Activated CD4-positive, alpha-beta memory T cell treated with anti-CD3 and anti-CD28 coated beads, Interleukin-2, amount 10 ng/mL, durations not matched to agents 7 days and 5 days (primary cell): ENCODE measurements around the gene BLZF1. TPM values are rescaled to one million over a fixed set of nuclear protein-coding genes. Genes with fewer than 3 reads are reported as not detected.
A peak's percentile ranks its signal among the peaks of the same experiment; 100 is the strongest.
"Not testable (repeated sequence)": the region's sequence is repeated elsewhere in the genome, so short reads cannot be mapped to it uniquely, and the experiment has no call there.

Source experiments
- CTCF ChIA-PET: fragments of 350-600 bp; sonication (Branson Sonifier 250); formaldehyde crosslinking; loops from one replicate; lab custom pipeline; 2021; ENCODE audit warnings: antibody characterized with exemption, inconsistent platforms; lab: Charles Lee
- POLR2A ChIA-PET: fragments of 350-600 bp; sonication (Branson Sonifier 250); formaldehyde crosslinking; loops from one replicate; lab custom pipeline; 2021; ENCODE audit warnings: antibody characterized with exemption; lab: Charles Lee
- DNase-seq: peaks from one replicate; pipeline ENCODE4 v3.0.0-alpha.2; 2020
- H3K27ac Mint-ChIP-seq: one replicate; pipeline ENCODE4 v1.8.0; 2021; ENCODE audit warnings: mild to moderate bottlenecking, mixed read lengths
- H3K27me3 Mint-ChIP-seq: one replicate; pipeline ENCODE4 v1.8.0; 2021; ENCODE audit warnings: mixed read lengths
- H3K36me3 Mint-ChIP-seq: one replicate; pipeline ENCODE4 v1.8.0; 2021; ENCODE audit warnings: low read depth, mixed read lengths
- H3K4me1 Mint-ChIP-seq: one replicate; pipeline ENCODE4 v1.8.0; 2021; ENCODE audit warnings: mixed read lengths
- H3K4me3 Mint-ChIP-seq: one replicate; pipeline ENCODE4 v1.8.0; 2021; ENCODE audit warnings: mild to moderate bottlenecking, mixed read lengths
- H3K9me3 Mint-ChIP-seq: one replicate; pipeline ENCODE4 v1.8.0; 2021; ENCODE audit warnings: mixed read lengths
- total RNA-seq, 2 experiments: library from RNA; stranded (reverse); gene quantifications; one replicate each; pipeline ENCODE4 v1.2.3, GENCODE V29; 2021

BLZF1 gene
- total RNA-seq, 2 experiments from 2014 or later = 48.1 to 49.3 TPM

DNA sequence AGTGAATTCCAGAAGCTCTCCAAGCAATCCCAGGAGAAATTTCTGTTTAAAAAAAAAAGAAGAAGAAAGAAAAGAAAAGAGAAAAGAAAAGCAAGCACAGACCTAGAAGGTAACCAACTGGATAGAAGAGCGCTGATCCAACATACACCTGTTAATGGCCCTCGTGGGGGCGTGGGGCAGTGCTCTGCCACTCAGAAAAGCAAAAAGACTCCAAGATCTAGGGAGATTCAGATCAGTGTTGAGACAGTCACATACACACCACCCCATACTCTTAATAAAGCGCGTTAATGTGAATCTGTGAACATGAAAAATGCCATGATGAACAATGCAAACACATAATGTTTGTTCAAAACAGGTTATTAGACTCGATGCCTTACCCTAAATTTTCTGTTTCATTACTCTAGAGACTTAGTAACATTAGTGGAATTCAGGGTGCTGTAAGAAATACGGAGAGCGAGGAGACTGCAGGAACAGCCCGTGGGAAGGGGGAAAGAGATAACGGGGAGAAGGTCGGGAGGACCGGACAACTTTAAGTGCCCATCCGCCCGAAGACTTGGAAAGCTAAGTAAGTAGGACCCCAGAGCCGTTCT lies 804 bp upstream of the BLZF1 start:
- H3K4me3 Mint-ChIP-seq = no peak overlapping the region
- CTCF ChIA-PET = interaction anchor here (1.0 to 1.9 kb wide), 4 partner anchors 181 to 979 kb away, joined by 3 to 7 read pairs (median 4); partner anchors contain the start of gene SCYL3
- H3K9me3 Mint-ChIP-seq = peaks cover 8% of the 10 kb centered on the region
- no peaks in the 10 kb centered on the region for H3K27me3 Mint-ChIP-seq
- no peak for DNase-seq
- POLR2A ChIA-PET = interaction anchor here (1.2 to 2.5 kb wide), 15 partner anchors 10 to 1025 kb away, joined by 3 to 16 read pairs (median 7); partner anchors contain the start of genes CCDC181, METTL18, SCYL3 and SLC19A2
- peaks cover 33% of the 10 kb centered on the region for H3K36me3 Mint-ChIP-seq
- H3K27ac Mint-ChIP-seq = no peak overlapping the region
- H3K4me1 Mint-ChIP-seq = peaks cover 44% of the 10 kb centered on the region

DNA sequence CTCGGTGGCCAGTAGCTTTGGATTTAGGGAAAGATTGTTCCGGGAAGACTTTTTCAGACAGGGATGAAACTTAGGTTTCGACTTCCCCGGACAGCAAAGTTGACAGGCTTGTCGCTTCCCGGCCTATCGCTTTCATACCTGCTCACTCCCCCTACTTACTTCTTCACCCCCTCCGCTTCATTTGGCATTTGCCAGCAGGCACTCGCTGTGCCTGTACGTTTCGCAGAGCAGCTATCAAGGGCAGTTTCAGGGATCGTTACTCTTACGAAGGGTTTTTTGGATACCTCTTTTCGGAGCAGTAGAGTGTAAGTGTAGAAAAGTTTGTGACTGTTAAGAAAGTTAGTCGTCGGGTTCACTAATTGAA lies 393 bp downstream of the BLZF1 start:
- Mint-ChIP-seq H3K9me3 (peaks cover 8% of the 10 kb centered on the region), H3K27ac (no peak overlapping the region), H3K27me3 (no peaks in the 10 kb centered on the region), H3K4me3 (no peak overlapping the region), H3K36me3 (peaks cover 39% of the 10 kb centered on the region), H3K4me1 (peaks cover 40% of the 10 kb centered on the region)
- CTCF ChIA-PET = interaction anchor here (0.7 to 1.9 kb wide), 8 partner anchors 8 to 1133 kb away, joined by 3 to 7 read pairs (median 3); no protein-coding TSS in a partner anchor
- POLR2A ChIA-PET = interaction anchor here (0.5 to 2.5 kb wide), 21 partner anchors 8 to 1026 kb away, joined by 3 to 16 read pairs (median 4); partner anchors contain the start of genes CCDC181, METTL18, SCYL3 and SLC19A2
- peak; percentile 50 for DNase-seq

DNA sequence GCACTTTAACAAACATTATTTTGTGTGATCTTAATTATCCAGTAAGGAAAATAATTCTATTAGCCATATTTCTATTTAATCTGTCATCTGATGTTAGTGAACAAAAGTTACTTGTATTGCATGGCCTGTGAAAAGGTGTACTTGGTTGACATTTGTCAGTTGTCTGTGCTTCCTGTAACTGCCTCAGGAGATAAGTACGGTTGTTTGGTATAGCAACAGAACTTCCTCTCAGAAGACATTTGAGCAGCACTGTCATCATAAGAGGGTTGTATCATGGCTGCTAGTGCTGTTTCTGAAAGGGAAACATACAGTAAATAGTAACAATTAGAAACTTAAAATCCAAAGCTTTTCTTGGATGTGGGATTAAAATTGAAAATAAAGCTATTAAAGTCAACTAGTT lies 3.4 kb downstream of the BLZF1 start:
- Mint-ChIP-seq H3K27me3 (no peaks in the 10 kb centered on the region), H3K36me3 (peaks cover 43% of the 10 kb centered on the region), H3K9me3 (no peaks in the 10 kb centered on the region), H3K27ac (peak overlapping the region; percentile 70), H3K4me3 (peak overlapping the region; percentile 55), H3K4me1 (peaks cover 35% of the 10 kb centered on the region)
- ChIA-PET POLR2A (no interaction called here), CTCF (no interaction called here)
- no peak for DNase-seq

DNA sequence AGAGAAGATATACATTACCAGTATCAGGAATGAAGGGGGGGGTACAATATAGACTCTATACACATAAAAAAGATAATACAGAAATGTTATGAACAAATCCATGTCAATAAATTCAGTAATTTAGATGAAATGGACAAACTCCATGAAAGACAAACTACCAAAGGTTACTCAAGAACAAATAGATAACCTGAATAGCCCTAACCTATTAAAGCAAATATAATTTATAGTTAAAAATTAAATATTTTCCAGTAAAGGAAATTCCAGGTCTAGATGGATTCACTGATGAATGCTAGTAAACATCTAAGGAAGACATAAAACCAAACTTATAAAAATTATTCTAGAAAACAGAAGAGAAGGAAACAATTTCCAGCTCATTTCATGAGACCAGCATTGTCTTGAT lies 13.2 kb downstream of the BLZF1 start:
- no peak for DNase-seq
- peaks cover 3% of the 10 kb centered on the region for H3K4me1 Mint-ChIP-seq
- H3K9me3 Mint-ChIP-seq = no peaks in the 10 kb centered on the region
- no peaks in the 10 kb centered on the region for H3K27me3 Mint-ChIP-seq
- no peak overlapping the region for H3K27ac Mint-ChIP-seq
- CTCF ChIA-PET = no interaction called here
- H3K36me3 Mint-ChIP-seq = peaks cover 51% of the 10 kb centered on the region
- POLR2A ChIA-PET = interaction anchor here (3.6 kb wide), 1 partner anchor 13 kb away, joined by 13 read pairs; the partner anchor contains the start of genes BLZF1 and NME7
- no peak overlapping the region for H3K4me3 Mint-ChIP-seq

GRCh38 chr1:169383449-169383848 lies 15.5 kb downstream of the BLZF1 start:
- H3K4me1 Mint-ChIP-seq = peaks cover 1% of the 10 kb centered on the region
- CTCF ChIA-PET = no interaction called here
- peaks cover 44% of the 10 kb centered on the region for H3K36me3 Mint-ChIP-seq
- H3K27me3 Mint-ChIP-seq = no peaks in the 10 kb centered on the region
- no peak overlapping the region for H3K27ac Mint-ChIP-seq
- POLR2A ChIA-PET = interaction anchor here (2.9 kb wide), 1 partner anchor 15 kb away, joined by 10 read pairs; the partner anchor contains the start of genes BLZF1 and NME7
- DNase-seq = no peak
- H3K4me3 Mint-ChIP-seq = no peak overlapping the region
- no peaks in the 10 kb centered on the region for H3K9me3 Mint-ChIP-seq

GRCh38 chr1:169387399-169387798 lies 19.4 kb downstream of the BLZF1 start:
- Mint-ChIP-seq H3K4me3 (no peak overlapping the region), H3K27ac (no peak overlapping the region), H3K36me3 (peaks cover 50% of the 10 kb centered on the region), H3K4me1 (peaks cover 23% of the 10 kb centered on the region), H3K9me3 (peaks cover 4% of the 10 kb centered on the region), H3K27me3 (no peaks in the 10 kb centered on the region)
- DNase-seq = no peak
- ChIA-PET CTCF (interaction anchor here (0.6 kb wide), 1 partner anchor 41 kb away, joined by 9 read pairs; no protein-coding TSS in a partner anchor), POLR2A (interaction anchor here (1.8 kb wide), 1 partner anchor 19 kb away, joined by 5 read pairs; the partner anchor contains the start of genes BLZF1 and NME7)

DNA sequence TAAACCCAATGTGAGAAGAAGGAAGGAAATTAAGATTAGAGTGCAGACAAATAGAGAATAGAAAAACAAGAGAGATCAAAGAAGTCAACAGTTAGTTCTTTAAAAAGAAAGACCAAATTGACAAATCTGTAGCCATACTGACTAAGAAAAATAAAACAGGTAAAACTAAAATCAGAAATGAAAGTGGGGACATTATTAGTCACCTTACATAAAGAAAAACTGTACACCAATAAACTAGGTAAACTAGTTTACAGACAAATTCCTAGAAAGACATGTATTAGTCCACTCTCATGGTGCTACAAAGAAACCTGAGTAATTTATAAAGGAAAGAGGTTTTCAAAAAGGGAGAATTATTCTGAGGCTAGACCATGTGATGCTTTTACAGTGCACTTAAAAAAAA lies 22.3 kb downstream of the BLZF1 start:
- CTCF ChIA-PET = no interaction called here
- Mint-ChIP-seq H3K36me3 (peaks cover 75% of the 10 kb centered on the region), H3K27me3 (no peaks in the 10 kb centered on the region)

GRCh38 chr1:169392406-169392805 lies 24.4 kb downstream of the BLZF1 start:
- ChIA-PET CTCF (no interaction called here), POLR2A (no interaction called here)
- Mint-ChIP-seq H3K4me1 (peaks cover 23% of the 10 kb centered on the region), H3K9me3 (peaks cover 7% of the 10 kb centered on the region), H3K27ac (no peak overlapping the region), H3K4me3 (no peak overlapping the region), H3K36me3 (peaks cover 85% of the 10 kb centered on the region), H3K27me3 (no peaks in the 10 kb centered on the region)
- no peak for DNase-seq

More for the DNA sequence above, 22.3 kb downstream of the BLZF1 start:
- Mint-ChIP-seq H3K9me3 (peaks cover 4% of the 10 kb centered on the region), H3K4me3 (no peak overlapping the region), H3K4me1 (peaks cover 23% of the 10 kb centered on the region), H3K27ac (peak overlapping the region; percentile 2)
- DNase-seq = no peak
- POLR2A ChIA-PET = interaction anchor here (0.8 kb wide), 1 partner anchor 22 kb away, joined by 3 read pairs; the partner anchor contains the start of genes BLZF1 and NME7

DNA sequence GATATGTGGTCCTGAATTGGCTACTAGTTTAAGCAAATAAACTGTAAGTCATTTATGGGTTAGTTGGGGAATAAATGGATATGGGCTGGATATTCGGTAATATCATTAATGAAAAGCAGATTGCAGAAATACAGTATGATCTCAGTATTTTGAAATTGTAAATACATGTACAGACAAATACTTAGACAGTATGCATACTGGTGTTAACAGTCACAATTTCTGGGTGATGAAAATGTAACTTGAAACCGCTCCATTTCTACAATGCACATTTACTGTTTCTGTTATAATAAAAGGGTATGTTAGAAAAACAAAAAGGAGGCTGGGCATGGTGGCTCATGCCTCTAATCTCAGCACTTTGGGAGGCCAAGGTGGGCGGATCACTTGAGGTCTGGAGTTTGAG lies 28.0 kb downstream of the BLZF1 start:
- ChIA-PET CTCF (no interaction called here), POLR2A (no interaction called here)
- Mint-ChIP-seq H3K4me3 (no peak overlapping the region), H3K36me3 (peaks cover 76% of the 10 kb centered on the region), H3K4me1 (peaks cover 5% of the 10 kb centered on the region), H3K27me3 (no peaks in the 10 kb centered on the region), H3K9me3 (peaks cover 14% of the 10 kb centered on the region), H3K27ac (no peak overlapping the region)
- DNase-seq = no peak

GRCh38 chr1:169402578-169402977 lies 34.6 kb downstream of the BLZF1 start:
- H3K4me1 Mint-ChIP-seq, DNase-seq, H3K27ac Mint-ChIP-seq, POLR2A ChIA-PET, H3K4me3 Mint-ChIP-seq, CTCF ChIA-PET: not testable (repeated sequence)
- peaks cover 42% of the 10 kb centered on the region for H3K36me3 Mint-ChIP-seq
- peaks cover 16% of the 10 kb centered on the region for H3K27me3 Mint-ChIP-seq
- peaks cover 51% of the 10 kb centered on the region for H3K9me3 Mint-ChIP-seq

- CTCF ChIA-PET, DNase-seq, H3K4me1 Mint-ChIP-seq, H3K4me3 Mint-ChIP-seq, H3K27ac Mint-ChIP-seq, POLR2A ChIA-PET: not testable (repeated sequence)
- peaks cover 32% of the 10 kb centered on the region for H3K27me3 Mint-ChIP-seq
- H3K9me3 Mint-ChIP-seq = peaks cover 41% of the 10 kb centered on the region
- peaks cover 13% of the 10 kb centered on the region for H3K36me3 Mint-ChIP-seq
Measured at GRCh38 chr1:169408340-169408739, 40.3 kb downstream of the BLZF1 start.

DNA sequence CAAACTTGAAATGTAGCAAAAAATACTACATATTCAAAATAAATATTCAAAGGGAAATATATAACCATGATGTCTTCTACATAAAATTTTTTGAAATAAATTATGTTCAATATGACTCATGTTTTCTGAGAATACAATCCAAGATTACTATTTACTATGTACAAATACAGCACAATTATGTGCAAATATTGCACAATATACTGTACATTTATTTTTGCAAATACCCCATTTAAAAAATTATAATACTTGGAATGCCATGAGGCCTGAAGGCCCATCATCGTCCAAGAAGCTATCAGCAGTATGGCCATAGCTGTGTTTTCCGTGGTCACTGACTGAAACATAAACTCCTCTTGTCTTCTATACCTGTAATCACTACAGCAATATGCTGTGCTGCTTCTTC lies 47.0 kb downstream of the BLZF1 start:
- H3K27ac Mint-ChIP-seq = no peak overlapping the region
- peaks cover 31% of the 10 kb centered on the region for H3K27me3 Mint-ChIP-seq
- CTCF ChIA-PET = no interaction called here
- POLR2A ChIA-PET = no interaction called here
- H3K4me3 Mint-ChIP-seq = no peak overlapping the region
- no peak for DNase-seq
- no peaks in the 10 kb centered on the region for H3K36me3 Mint-ChIP-seq
- peaks cover 10% of the 10 kb centered on the region for H3K9me3 Mint-ChIP-seq
- no peaks in the 10 kb centered on the region for H3K4me1 Mint-ChIP-seq

DNA sequence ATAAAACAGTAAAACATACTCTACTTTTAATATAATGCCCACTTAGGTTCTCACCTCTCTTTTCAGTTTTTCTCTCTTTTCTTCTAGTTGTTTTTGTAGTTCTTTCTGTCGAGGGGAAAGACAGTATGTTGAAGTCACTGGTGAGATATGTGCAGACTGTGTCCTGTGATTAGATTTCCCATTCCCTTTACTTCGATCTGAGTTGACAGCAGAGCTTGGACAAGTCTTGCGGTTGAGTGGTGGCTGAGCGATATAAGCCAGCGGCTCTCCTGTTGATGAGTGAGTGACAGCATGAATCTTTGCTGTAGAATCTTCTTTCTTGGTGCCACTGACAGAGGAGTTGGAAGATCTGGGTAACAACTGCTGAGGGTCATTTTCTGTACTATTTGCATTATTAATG lies 53.3 kb downstream of the BLZF1 start:
- CTCF ChIA-PET = no interaction called here
- POLR2A ChIA-PET = no interaction called here
- H3K27ac Mint-ChIP-seq = no peak overlapping the region
- no peaks in the 10 kb centered on the region for H3K9me3 Mint-ChIP-seq
- H3K4me1 Mint-ChIP-seq = no peaks in the 10 kb centered on the region
- peaks cover 55% of the 10 kb centered on the region for H3K27me3 Mint-ChIP-seq
- H3K4me3 Mint-ChIP-seq = no peak overlapping the region
- DNase-seq = no peak
- H3K36me3 Mint-ChIP-seq = no peaks in the 10 kb centered on the region
